Measurements from ENCODE around the gene EFCAB6.

EFCAB6 gene

GRCh38 chr22:43542681-43543521 is 269.2 kb downstream of the EFCAB6 start:
- Histone ChIP-seq H3K36me3 (ENCODE audit: insufficient read depth, low read length) (no peaks in the 10 kb centered on the region), H3K4me2 (ENCODE audit: low read length) (no peak overlapping the region), H3K9ac (ENCODE audit: low read depth, low read length) (no peak overlapping the region), H3K4me3 (ENCODE audit: low read length) (no peak overlapping the region), H3K9me3 (replicated peaks; ENCODE audit: low read length) (no peaks in the 10 kb centered on the region), H3K27me3 (ENCODE audit: control insufficient read depth, insufficient read depth, low read length) (no peaks in the 10 kb centered on the region), H3K4me1 (ENCODE audit: control insufficient read depth, insufficient read depth, low read length) (no peaks in the 10 kb centered on the region)

- H3K27me3 ChIP-seq (ENCODE audit: control insufficient read depth, insufficient read depth, low read length): no peaks in the 10 kb centered on the region
- H3K4me3 ChIP-seq (ENCODE audit: low read length): no peak overlapping the region
- H3K4me2 ChIP-seq (ENCODE audit: low read length): no peak overlapping the region
- no peaks in the 10 kb centered on the region for H3K9me3 ChIP-seq (replicated peaks; ENCODE audit: low read length)
- no peak overlapping the region for H3K9ac ChIP-seq (ENCODE audit: low read depth, low read length)
- no peaks in the 10 kb centered on the region for H3K36me3 ChIP-seq (ENCODE audit: insufficient read depth, low read length)
- H3K4me1 ChIP-seq (ENCODE audit: control insufficient read depth, insufficient read depth, low read length): no peaks in the 10 kb centered on the region
Observed at GRCh38 chr22:43541462-43542407, 270.4 kb downstream of the EFCAB6 start.

GRCh38 chr22:43541022-43541421 is 271.1 kb downstream of the EFCAB6 start:
- Histone ChIP-seq H3K9me3 (replicated peaks; ENCODE audit: low read length) (no peaks in the 10 kb centered on the region), H3K9ac (ENCODE audit: low read depth, low read length) (no peak overlapping the region), H3K4me2 (ENCODE audit: low read length) (no peak overlapping the region), H3K4me3 (ENCODE audit: low read length) (no peak overlapping the region), H3K4me1 (ENCODE audit: control insufficient read depth, insufficient read depth, low read length) (no peaks in the 10 kb centered on the region), H3K36me3 (ENCODE audit: insufficient read depth, low read length) (no peaks in the 10 kb centered on the region), H3K27me3 (ENCODE audit: control insufficient read depth, insufficient read depth, low read length) (no peaks in the 10 kb centered on the region)

- Histone ChIP-seq H3K4me3 (ENCODE audit: low read length) (no peak overlapping the region), H3K27me3 (ENCODE audit: control insufficient read depth, insufficient read depth, low read length) (no peaks in the 10 kb centered on the region), H3K9me3 (replicated peaks; ENCODE audit: low read length) (no peaks in the 10 kb centered on the region), H3K4me2 (ENCODE audit: low read length) (no peak overlapping the region), H3K36me3 (ENCODE audit: insufficient read depth, low read length) (no peaks in the 10 kb centered on the region), H3K9ac (ENCODE audit: low read depth, low read length) (no peak overlapping the region), H3K4me1 (ENCODE audit: control insufficient read depth, insufficient read depth, low read length) (no peaks in the 10 kb centered on the region)
Observed at GRCh38 chr22:43540529-43540923, 271.6 kb downstream of the EFCAB6 start.

GRCh38 chr22:43539572-43540528 is 272.3 kb downstream of the EFCAB6 start:
- Histone ChIP-seq H3K9me3 (replicated peaks; ENCODE audit: low read length) (no peaks in the 10 kb centered on the region), H3K27me3 (ENCODE audit: control insufficient read depth, insufficient read depth, low read length) (no peaks in the 10 kb centered on the region), H3K4me3 (ENCODE audit: low read length) (no peak overlapping the region), H3K36me3 (ENCODE audit: insufficient read depth, low read length) (no peaks in the 10 kb centered on the region), H3K4me1 (ENCODE audit: control insufficient read depth, insufficient read depth, low read length) (no peaks in the 10 kb centered on the region), H3K9ac (ENCODE audit: low read depth, low read length) (no peak overlapping the region), H3K4me2 (ENCODE audit: low read length) (no peak overlapping the region)

- Histone ChIP-seq H3K9me3 (replicated peaks; ENCODE audit: low read length) (no peaks in the 10 kb centered on the region), H3K36me3 (ENCODE audit: insufficient read depth, low read length) (no peaks in the 10 kb centered on the region), H3K4me1 (ENCODE audit: control insufficient read depth, insufficient read depth, low read length) (no peaks in the 10 kb centered on the region), H3K4me3 (ENCODE audit: low read length) (no peak overlapping the region), H3K9ac (ENCODE audit: low read depth, low read length) (no peak overlapping the region), H3K4me2 (ENCODE audit: low read length) (no peak overlapping the region), H3K27me3 (ENCODE audit: control insufficient read depth, insufficient read depth, low read length) (no peaks in the 10 kb centered on the region)
Observed at GRCh38 chr22:43537019-43537585, 275.0 kb downstream of the EFCAB6 start.

- Histone ChIP-seq H3K4me1 (ENCODE audit: control insufficient read depth, insufficient read depth, low read length) (no peaks in the 10 kb centered on the region), H3K9ac (ENCODE audit: low read depth, low read length) (no peak overlapping the region), H3K27me3 (ENCODE audit: control insufficient read depth, insufficient read depth, low read length) (no peaks in the 10 kb centered on the region), H3K36me3 (ENCODE audit: insufficient read depth, low read length) (no peaks in the 10 kb centered on the region), H3K9me3 (replicated peaks; ENCODE audit: low read length) (no peaks in the 10 kb centered on the region), H3K4me2 (ENCODE audit: low read length) (no peak overlapping the region), H3K4me3 (ENCODE audit: low read length) (no peak overlapping the region)
Observed at GRCh38 chr22:43535741-43536140, 276.4 kb downstream of the EFCAB6 start.

GRCh38 chr22:43535336-43535735 is 276.8 kb downstream of the EFCAB6 start:
- Histone ChIP-seq H3K27me3 (ENCODE audit: control insufficient read depth, insufficient read depth, low read length) (no peaks in the 10 kb centered on the region), H3K9me3 (replicated peaks; ENCODE audit: low read length) (no peaks in the 10 kb centered on the region), H3K4me2 (ENCODE audit: low read length) (no peak overlapping the region), H3K4me3 (ENCODE audit: low read length) (no peak overlapping the region), H3K9ac (ENCODE audit: low read depth, low read length) (no peak overlapping the region), H3K36me3 (ENCODE audit: insufficient read depth, low read length) (no peaks in the 10 kb centered on the region), H3K4me1 (ENCODE audit: control insufficient read depth, insufficient read depth, low read length) (no peaks in the 10 kb centered on the region)

GRCh38 chr22:43534916-43535315 is 277.2 kb downstream of the EFCAB6 start:
- Histone ChIP-seq H3K4me1 (ENCODE audit: control insufficient read depth, insufficient read depth, low read length) (no peaks in the 10 kb centered on the region), H3K36me3 (ENCODE audit: insufficient read depth, low read length) (no peaks in the 10 kb centered on the region), H3K9ac (ENCODE audit: low read depth, low read length) (no peak overlapping the region), H3K4me3 (ENCODE audit: low read length) (no peak overlapping the region), H3K27me3 (ENCODE audit: control insufficient read depth, insufficient read depth, low read length) (no peaks in the 10 kb centered on the region), H3K4me2 (ENCODE audit: low read length) (no peak overlapping the region), H3K9me3 (replicated peaks; ENCODE audit: low read length) (no peaks in the 10 kb centered on the region)

GRCh38 chr22:43533656-43534428 is 278.3 kb downstream of the EFCAB6 start:
- Histone ChIP-seq H3K9ac (ENCODE audit: low read depth, low read length) (no peak overlapping the region), H3K36me3 (ENCODE audit: insufficient read depth, low read length) (no peaks in the 10 kb centered on the region), H3K4me3 (ENCODE audit: low read length) (no peak overlapping the region), H3K9me3 (replicated peaks; ENCODE audit: low read length) (peaks cover 5% of the 10 kb centered on the region), H3K27me3 (ENCODE audit: control insufficient read depth, insufficient read depth, low read length) (no peaks in the 10 kb centered on the region), H3K4me1 (ENCODE audit: control insufficient read depth, insufficient read depth, low read length) (no peaks in the 10 kb centered on the region), H3K4me2 (ENCODE audit: low read length) (no peak overlapping the region)

Measured in skeletal muscle satellite cell (primary cell).